ENCODE results near the gene TRIM65. TPM values are rescaled to one million over a fixed set of nuclear protein-coding genes. Genes with fewer than 3 reads are reported as not detected.

TRIM65 gene
- total and polyA plus RNA-seq, 2 experiments from 2014 or later = 13.8 to 54.0 TPM

DNA sequence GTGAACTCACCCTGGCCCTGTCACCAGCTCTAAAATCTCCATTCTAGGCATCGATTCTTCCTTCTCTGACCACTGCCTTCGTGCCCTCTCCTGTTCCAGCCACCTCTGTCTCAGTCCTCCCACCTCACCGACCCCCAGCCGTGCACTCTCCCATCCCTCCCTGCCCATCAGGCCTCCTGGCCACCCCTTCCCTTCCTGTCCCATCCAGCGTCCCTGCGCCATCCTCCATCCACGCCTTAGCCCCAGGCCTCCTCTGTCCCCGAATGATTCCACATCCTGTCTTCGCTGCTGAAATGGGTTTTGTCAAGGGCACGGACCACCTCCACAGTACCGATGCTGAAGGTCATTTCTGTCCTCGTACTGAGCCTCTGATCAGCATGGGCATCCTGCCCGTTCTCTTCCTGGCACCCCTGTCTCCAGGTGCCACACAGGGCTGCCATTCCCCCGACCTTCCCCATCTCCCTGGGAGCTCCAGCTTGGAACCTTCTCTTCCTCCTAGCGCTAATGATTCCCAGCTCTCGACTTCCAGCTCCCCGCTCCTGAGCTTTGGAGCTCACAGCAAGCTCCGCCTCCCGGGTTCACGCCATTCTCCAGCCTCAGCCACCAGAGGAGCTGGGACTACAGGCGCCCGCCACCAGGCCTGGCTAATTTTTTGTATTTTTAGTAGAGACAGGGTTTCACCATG is 2.6 kb downstream of the TRIM65 start (continued):
- TF ChIP-seq, protein P1, sequence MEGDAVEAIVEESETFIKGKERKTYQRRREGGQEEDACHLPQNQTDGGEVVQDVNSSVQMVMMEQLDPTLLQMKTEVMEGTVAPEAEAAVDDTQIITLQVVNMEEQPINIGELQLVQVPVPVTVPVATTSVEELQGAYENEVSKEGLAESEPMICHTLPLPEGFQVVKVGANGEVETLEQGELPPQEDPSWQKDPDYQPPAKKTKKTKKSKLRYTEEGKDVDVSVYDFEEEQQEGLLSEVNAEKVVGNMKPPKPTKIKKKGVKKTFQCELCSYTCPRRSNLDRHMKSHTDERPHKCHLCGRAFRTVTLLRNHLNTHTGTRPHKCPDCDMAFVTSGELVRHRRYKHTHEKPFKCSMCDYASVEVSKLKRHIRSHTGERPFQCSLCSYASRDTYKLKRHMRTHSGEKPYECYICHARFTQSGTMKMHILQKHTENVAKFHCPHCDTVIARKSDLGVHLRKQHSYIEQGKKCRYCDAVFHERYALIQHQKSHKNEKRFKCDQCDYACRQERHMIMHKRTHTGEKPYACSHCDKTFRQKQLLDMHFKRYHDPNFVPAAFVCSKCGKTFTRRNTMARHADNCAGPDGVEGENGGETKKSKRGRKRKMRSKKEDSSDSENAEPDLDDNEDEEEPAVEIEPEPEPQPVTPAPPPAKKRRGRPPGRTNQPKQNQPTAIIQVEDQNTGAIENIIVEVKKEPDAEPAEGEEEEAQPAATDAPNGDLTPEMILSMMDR (conservative IDR thresholded peaks at IDR 0.05; ENCODE audit: low read depth in 2 of 2) = no peak

DNA sequence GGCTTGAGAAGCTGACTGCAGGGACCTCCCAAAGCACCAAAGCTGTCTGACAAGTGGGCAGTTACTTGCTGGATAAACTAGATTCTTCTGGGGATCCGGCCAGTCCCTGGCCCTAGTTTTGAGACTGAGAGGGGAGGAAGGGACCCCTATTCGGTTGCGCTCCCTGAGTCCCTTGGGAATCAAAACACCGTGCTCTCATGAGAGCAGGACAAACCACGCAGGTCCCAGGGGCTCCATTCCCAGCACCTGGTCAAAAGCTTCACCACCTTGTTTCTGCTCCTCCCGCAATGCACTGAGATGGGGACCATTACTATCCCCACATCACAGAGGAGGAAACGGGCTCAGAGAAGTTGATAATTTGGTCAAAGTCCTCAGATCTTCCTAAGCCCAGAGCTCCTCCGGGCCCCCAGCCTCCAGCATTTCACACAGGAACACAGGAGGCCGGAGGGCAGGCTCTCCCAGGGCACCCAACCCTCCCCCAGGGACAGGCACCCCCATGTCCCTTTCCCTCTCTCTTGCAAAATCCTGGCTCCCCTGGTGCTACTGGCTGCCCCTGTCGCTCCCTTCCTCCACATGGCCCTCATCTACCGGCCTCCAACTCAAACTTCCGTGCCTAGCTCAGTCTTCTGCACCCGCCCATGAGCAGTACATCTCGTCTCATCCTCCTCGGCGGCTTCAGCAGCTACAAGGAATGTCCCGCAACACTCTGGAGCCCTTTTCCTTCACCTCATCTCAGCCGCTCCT is 3.3 kb downstream of the TRIM65 start:
- Histone ChIP-seq H3K4me3 (no peak overlapping the region), H3K27ac (ENCODE audit: low read depth) (peak overlapping the region; percentile 59; the same call in 1 of the 2 replicates), H2AFZ (no peak overlapping the region), H3K27me3 (ENCODE audit: insufficient read depth) (no peaks in the 10 kb centered on the region), H3K79me2 (replicated peaks; ENCODE audit: insufficient read depth) (peaks cover 18% of the 10 kb centered on the region), H3K4me2 (no peak overlapping the region), H3K4me1 (ENCODE audit: insufficient read depth) (peaks cover 18% of the 10 kb centered on the region; the same call in 1 of the 2 replicates), H3F3A (replicated peaks; ENCODE audit: low read depth) (peaks cover 30% of the 10 kb centered on the region), H3K9me2 (ENCODE audit: insufficient read depth) (no peaks in the 10 kb centered on the region), H4K20me1 (replicated peaks; ENCODE audit: insufficient read depth) (no peaks in the 10 kb centered on the region; the same call in 1 of the 2 replicates), H3K36me3 (ENCODE audit: insufficient read depth) (no peaks in the 10 kb centered on the region)
- Mint-ChIP-seq H3K27me3 (ENCODE audit: insufficient read depth, low read depth, poor library complexity) (peaks cover 18% of the 10 kb centered on the region), H3K36me3 (ENCODE audit: low read depth) (peaks cover 29% of the 10 kb centered on the region), H3K27ac (peak overlapping the region; percentile 19; the same call in 1 of the 2 replicates), H3K4me1 (peaks cover 26% of the 10 kb centered on the region), H3K4me3 (peak overlapping the region; percentile 8; the same call in 2 of the 3 replicates), H3K9me3 (no peaks in the 10 kb centered on the region)
- ATAC-seq = no peak
- DNase-seq (ENCODE audit: low spot score) = no peak
- TF ChIP-seq EZH2phosphoT487 (IDR thresholded peaks at IDR 0.05; ENCODE audit: unreplicated experiment) = no peak
- TF ChIP-seq, protein P2, sequence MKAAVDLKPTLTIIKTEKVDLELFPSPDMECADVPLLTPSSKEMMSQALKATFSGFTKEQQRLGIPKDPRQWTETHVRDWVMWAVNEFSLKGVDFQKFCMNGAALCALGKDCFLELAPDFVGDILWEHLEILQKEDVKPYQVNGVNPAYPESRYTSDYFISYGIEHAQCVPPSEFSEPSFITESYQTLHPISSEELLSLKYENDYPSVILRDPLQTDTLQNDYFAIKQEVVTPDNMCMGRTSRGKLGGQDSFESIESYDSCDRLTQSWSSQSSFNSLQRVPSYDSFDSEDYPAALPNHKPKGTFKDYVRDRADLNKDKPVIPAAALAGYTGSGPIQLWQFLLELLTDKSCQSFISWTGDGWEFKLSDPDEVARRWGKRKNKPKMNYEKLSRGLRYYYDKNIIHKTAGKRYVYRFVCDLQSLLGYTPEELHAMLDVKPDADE (IDR thresholded peaks at IDR 0.05) = no peak
- TF ChIP-seq STAT1 (IDR thresholded peaks at IDR 0.05; ENCODE audit: unreplicated experiment) = no peak
- TF ChIP-seq EZH2 (IDR thresholded peaks at IDR 0.05; ENCODE audit: low read depth, unreplicated experiment) = no peak
- no peak for TF ChIP-seq POLR2AphosphoS5 (IDR thresholded peaks at IDR 0.05; ENCODE audit: low read depth)
- TF ChIP-seq NANOG (IDR thresholded peaks at IDR 0.05; ENCODE audit: borderline replicate concordance) = no peak
- TF ChIP-seq JUNB (IDR thresholded peaks at IDR 0.05; ENCODE audit: unreplicated experiment) = no peak
- TF ChIP-seq, protein P1 (conservative IDR thresholded peaks at IDR 0.05; ENCODE audit: low read depth in 2 of 2) = no peak
- TF ChIP-seq CREB1 (CRISPR knock-in tag; IDR thresholded peaks at IDR 0.05; ENCODE audit: low read depth) = no peak
- TF ChIP-seq, protein P3, sequence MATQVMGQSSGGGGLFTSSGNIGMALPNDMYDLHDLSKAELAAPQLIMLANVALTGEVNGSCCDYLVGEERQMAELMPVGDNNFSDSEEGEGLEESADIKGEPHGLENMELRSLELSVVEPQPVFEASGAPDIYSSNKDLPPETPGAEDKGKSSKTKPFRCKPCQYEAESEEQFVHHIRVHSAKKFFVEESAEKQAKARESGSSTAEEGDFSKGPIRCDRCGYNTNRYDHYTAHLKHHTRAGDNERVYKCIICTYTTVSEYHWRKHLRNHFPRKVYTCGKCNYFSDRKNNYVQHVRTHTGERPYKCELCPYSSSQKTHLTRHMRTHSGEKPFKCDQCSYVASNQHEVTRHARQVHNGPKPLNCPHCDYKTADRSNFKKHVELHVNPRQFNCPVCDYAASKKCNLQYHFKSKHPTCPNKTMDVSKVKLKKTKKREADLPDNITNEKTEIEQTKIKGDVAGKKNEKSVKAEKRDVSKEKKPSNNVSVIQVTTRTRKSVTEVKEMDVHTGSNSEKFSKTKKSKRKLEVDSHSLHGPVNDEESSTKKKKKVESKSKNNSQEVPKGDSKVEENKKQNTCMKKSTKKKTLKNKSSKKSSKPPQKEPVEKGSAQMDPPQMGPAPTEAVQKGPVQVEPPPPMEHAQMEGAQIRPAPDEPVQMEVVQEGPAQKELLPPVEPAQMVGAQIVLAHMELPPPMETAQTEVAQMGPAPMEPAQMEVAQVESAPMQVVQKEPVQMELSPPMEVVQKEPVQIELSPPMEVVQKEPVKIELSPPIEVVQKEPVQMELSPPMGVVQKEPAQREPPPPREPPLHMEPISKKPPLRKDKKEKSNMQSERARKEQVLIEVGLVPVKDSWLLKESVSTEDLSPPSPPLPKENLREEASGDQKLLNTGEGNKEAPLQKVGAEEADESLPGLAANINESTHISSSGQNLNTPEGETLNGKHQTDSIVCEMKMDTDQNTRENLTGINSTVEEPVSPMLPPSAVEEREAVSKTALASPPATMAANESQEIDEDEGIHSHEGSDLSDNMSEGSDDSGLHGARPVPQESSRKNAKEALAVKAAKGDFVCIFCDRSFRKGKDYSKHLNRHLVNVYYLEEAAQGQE (IDR thresholded peaks at IDR 0.05; ENCODE audit: unreplicated experiment) = no peak
